ENCODE results near the gene STK32A.
"Not testable (repeated sequence)": the region's sequence is repeated elsewhere in the genome, so short reads cannot be mapped to it uniquely, and the experiment has no call there.

Gene STK32A

GRCh38 chr5:147340941-147341340, 106.1 kb downstream of the STK32A start:
- no peak for DNase-seq (ENCODE audit: low spot score in 2 of 2)
- in situ Hi-C loops (cut with MboI; ENCODE audit: low sequenced_read_pairs), result no loop called here
- Histone ChIP-seq H3K4me1 (no peaks in the 10 kb centered on the region), H3K4me3 (no peak overlapping the region), H3K36me3 (replicated peaks) (no peaks in the 10 kb centered on the region), H3K27me3 (ENCODE audit: low read depth) (peaks cover 26% of the 10 kb centered on the region), H3K9me3 (no peaks in the 10 kb centered on the region)

- in situ Hi-C loops (cut with MboI; ENCODE audit: low sequenced_read_pairs), result no loop called here
- H3K9me3 ChIP-seq, result no peaks in the 10 kb centered on the region
- no peaks in the 10 kb centered on the region for H3K36me3 ChIP-seq (replicated peaks)
- no peaks in the 10 kb centered on the region for H3K4me1 ChIP-seq
- DNase-seq (ENCODE audit: low spot score in 2 of 2), result no peak
- peaks cover 26% of the 10 kb centered on the region for H3K27me3 ChIP-seq (ENCODE audit: low read depth)
- no peak overlapping the region for H3K4me3 ChIP-seq
Measured at GRCh38 chr5:147341345-147341744, 106.5 kb downstream of the STK32A start.

- in situ Hi-C loops (cut with MboI; ENCODE audit: low sequenced_read_pairs), result no loop called here
- Histone ChIP-seq H3K4me3 (no peak overlapping the region), H3K36me3 (replicated peaks) (no peaks in the 10 kb centered on the region), H3K27me3 (ENCODE audit: low read depth) (peaks cover 26% of the 10 kb centered on the region), H3K9me3 (no peaks in the 10 kb centered on the region), H3K4me1 (no peaks in the 10 kb centered on the region)
- DNase-seq (ENCODE audit: low spot score in 2 of 2), result no peak
Measured at GRCh38 chr5:147344861-147345260, 110.0 kb downstream of the STK32A start.

- Histone ChIP-seq H3K27me3 (ENCODE audit: low read depth) (peaks cover 24% of the 10 kb centered on the region), H3K9me3 (no peaks in the 10 kb centered on the region), H3K4me3 (no peak overlapping the region), H3K4me1 (no peaks in the 10 kb centered on the region), H3K36me3 (replicated peaks) (no peaks in the 10 kb centered on the region)
- peak in 1 of 2 experiments; percentile 10 for DNase-seq (ENCODE audit: low spot score in 2 of 2)
- in situ Hi-C loops (cut with MboI; ENCODE audit: low sequenced_read_pairs), result no loop called here
Measured at GRCh38 chr5:147346006-147346561, 111.3 kb downstream of the STK32A start.

- DNase-seq (ENCODE audit: low spot score in 2 of 2), result no peak
- in situ Hi-C loops (cut with MboI; ENCODE audit: low sequenced_read_pairs), result no loop called here
- H3K4me3 ChIP-seq, result no peak overlapping the region
- no peaks in the 10 kb centered on the region for H3K4me1 ChIP-seq
- H3K36me3 ChIP-seq (replicated peaks), result no peaks in the 10 kb centered on the region
- peaks cover 18% of the 10 kb centered on the region for H3K27me3 ChIP-seq (ENCODE audit: low read depth)
- no peaks in the 10 kb centered on the region for H3K9me3 ChIP-seq
Measured at GRCh38 chr5:147348046-147348445, 113.2 kb downstream of the STK32A start.

- Histone ChIP-seq H3K4me3 (no peak overlapping the region), H3K9me3 (no peaks in the 10 kb centered on the region), H3K36me3 (replicated peaks) (no peaks in the 10 kb centered on the region), H3K4me1 (no peaks in the 10 kb centered on the region), H3K27me3 (ENCODE audit: low read depth) (peaks cover 20% of the 10 kb centered on the region)
- no peak for DNase-seq (ENCODE audit: low spot score in 2 of 2)
- in situ Hi-C loops (cut with MboI; ENCODE audit: low sequenced_read_pairs), result no loop called here
Measured at GRCh38 chr5:147348451-147348850, 113.6 kb downstream of the STK32A start.

- no peak overlapping the region for H3K4me3 ChIP-seq
- H3K27me3 ChIP-seq (ENCODE audit: low read depth), result peaks cover 18% of the 10 kb centered on the region
- in situ Hi-C loops (cut with MboI; ENCODE audit: low sequenced_read_pairs), result no loop called here
- DNase-seq (ENCODE audit: low spot score in 2 of 2), result no peak
- H3K36me3 ChIP-seq (replicated peaks), result no peaks in the 10 kb centered on the region
- H3K9me3 ChIP-seq, result no peaks in the 10 kb centered on the region
- no peaks in the 10 kb centered on the region for H3K4me1 ChIP-seq
Measured at GRCh38 chr5:147349241-147349640, 114.4 kb downstream of the STK32A start.

- Histone ChIP-seq H3K9me3 (no peaks in the 10 kb centered on the region), H3K36me3 (replicated peaks) (no peaks in the 10 kb centered on the region), H3K27me3 (ENCODE audit: low read depth) (peaks cover 7% of the 10 kb centered on the region; the same call in 1 of the 2 replicates), H3K4me3 (no peak overlapping the region), H3K4me1 (no peaks in the 10 kb centered on the region)
- DNase-seq (ENCODE audit: low spot score in 2 of 2), result no peak
- in situ Hi-C loops (cut with MboI; ENCODE audit: low sequenced_read_pairs), result no loop called here
Measured at GRCh38 chr5:147359101-147359500, 124.3 kb downstream of the STK32A start.

- Histone ChIP-seq H3K9me3 (no peaks in the 10 kb centered on the region), H3K4me3 (no peak overlapping the region), H3K36me3 (replicated peaks) (no peaks in the 10 kb centered on the region), H3K27me3 (ENCODE audit: low read depth) (peaks cover 8% of the 10 kb centered on the region; the same call in 1 of the 2 replicates), H3K4me1 (no peaks in the 10 kb centered on the region)
- DNase-seq (ENCODE audit: low spot score in 2 of 2), result no peak
- in situ Hi-C loops (cut with MboI; ENCODE audit: low sequenced_read_pairs), result no loop called here
Measured at GRCh38 chr5:147359581-147359980, 124.8 kb downstream of the STK32A start.

GRCh38 chr5:147360816-147361215, 126.0 kb downstream of the STK32A start:
- DNase-seq (ENCODE audit: low spot score in 2 of 2), result no peak
- H3K27me3 ChIP-seq (ENCODE audit: low read depth), result peaks cover 7% of the 10 kb centered on the region
- no peak overlapping the region for H3K4me3 ChIP-seq
- no peaks in the 10 kb centered on the region for H3K36me3 ChIP-seq (replicated peaks)
- H3K4me1 ChIP-seq, result no peaks in the 10 kb centered on the region
- H3K9me3 ChIP-seq, result no peaks in the 10 kb centered on the region
- in situ Hi-C loops (cut with MboI; ENCODE audit: low sequenced_read_pairs), result no loop called here

GRCh38 chr5:147361441-147362175, 126.8 kb downstream of the STK32A start:
- H3K4me1 ChIP-seq, result no peaks in the 10 kb centered on the region
- peaks cover 7% of the 10 kb centered on the region for H3K27me3 ChIP-seq (ENCODE audit: low read depth)
- no peaks in the 10 kb centered on the region for H3K36me3 ChIP-seq (replicated peaks)
- H3K4me3 ChIP-seq, result no peak overlapping the region
- DNase-seq (ENCODE audit: low spot score in 2 of 2), result no peak
- in situ Hi-C loops (cut with MboI; ENCODE audit: low sequenced_read_pairs), result no loop called here
- H3K9me3 ChIP-seq, result no peaks in the 10 kb centered on the region

GRCh38 chr5:147367381-147367780, 132.6 kb downstream of the STK32A start:
- H3K36me3 ChIP-seq (replicated peaks); H3K4me3 ChIP-seq; in situ Hi-C loops (cut with MboI; ENCODE audit: low sequenced_read_pairs); DNase-seq (ENCODE audit: low spot score in 2 of 2); H3K9me3 ChIP-seq; H3K4me1 ChIP-seq: not testable (repeated sequence)
- peaks cover 11% of the 10 kb centered on the region for H3K27me3 ChIP-seq (ENCODE audit: low read depth)

- no peaks in the 10 kb centered on the region for H3K9me3 ChIP-seq
- no peaks in the 10 kb centered on the region for H3K4me1 ChIP-seq
- DNase-seq (ENCODE audit: low spot score in 2 of 2), result peak in 1 of 2 experiments; percentile 35
- no peaks in the 10 kb centered on the region for H3K36me3 ChIP-seq (replicated peaks)
- in situ Hi-C loops (cut with MboI; ENCODE audit: low sequenced_read_pairs), result no loop called here
- H3K27me3 ChIP-seq (ENCODE audit: low read depth), result peaks cover 8% of the 10 kb centered on the region; the same call in 1 of the 2 replicates
- H3K4me3 ChIP-seq, result no peak overlapping the region
Measured at GRCh38 chr5:147369742-147370374, 135.0 kb downstream of the STK32A start.

GRCh38 chr5:147371290-147371689, 136.5 kb downstream of the STK32A start:
- in situ Hi-C loops (cut with MboI; ENCODE audit: low sequenced_read_pairs), result no loop called here
- no peak overlapping the region for H3K4me3 ChIP-seq
- no peaks in the 10 kb centered on the region for H3K4me1 ChIP-seq
- H3K36me3 ChIP-seq (replicated peaks), result no peaks in the 10 kb centered on the region
- peaks cover 4% of the 10 kb centered on the region for H3K27me3 ChIP-seq (ENCODE audit: low read depth)
- no peak for DNase-seq (ENCODE audit: low spot score in 2 of 2)
- H3K9me3 ChIP-seq, result no peaks in the 10 kb centered on the region
